Globus pallidus (tissue), 1 donor: ENCODE data around the gene HNMT.
"Not testable (repeated sequence)": the region's sequence is repeated elsewhere in the genome, so short reads cannot be mapped to it uniquely, and the experiment has no call there.

ENCODE experiments used
- DNase-seq: peaks from one replicate; pipeline ENCODE4 v3.0.0-alpha.2; 2015; ENCODE audit warnings: low spot score

Gene HNMT

GRCh38 chr2:137964066-137964858 is at the start of gene HNMT:
Gene HNMT, plus strand, starts transcription at chr2:137964473. Its CDS starts 19 bp downstream, at chr2:137964492.
- peak; percentile 75 for DNase-seq

- no peak for DNase-seq
These were observed 43.0 kb upstream of the HNMT start for GRCh38 chr2:137921105-137921880.

GRCh38 chr2:137922171-137922570 is 42.1 kb upstream of the HNMT start:
- DNase-seq = not testable (repeated sequence)

- no peak for DNase-seq
These were observed 40.3 kb upstream of the HNMT start for GRCh38 chr2:137924019-137924418.

GRCh38 chr2:137925599-137925998 is 38.7 kb upstream of the HNMT start:
- no peak for DNase-seq

- DNase-seq = no peak
These were observed 36.4 kb upstream of the HNMT start for GRCh38 chr2:137927846-137928245.

- DNase-seq = no peak
These were observed 35.4 kb upstream of the HNMT start for GRCh38 chr2:137928547-137929518.

GRCh38 chr2:137929519-137929916 is 34.8 kb upstream of the HNMT start:
- DNase-seq = no peak

- DNase-seq = no peak
These were observed 34.1 kb upstream of the HNMT start for GRCh38 chr2:137930146-137930545.

- DNase-seq = no peak
These were observed 28.7 kb upstream of the HNMT start for GRCh38 chr2:137935591-137935990.

GRCh38 chr2:137937246-137937645 is 27.0 kb upstream of the HNMT start:
- no peak for DNase-seq

GRCh38 chr2:137937778-137938177 is 26.5 kb upstream of the HNMT start:
- DNase-seq = no peak

- no peak for DNase-seq
These were observed 26.1 kb upstream of the HNMT start for GRCh38 chr2:137938204-137938603.

- no peak for DNase-seq
These were observed 25.2 kb upstream of the HNMT start for GRCh38 chr2:137939026-137939425.

GRCh38 chr2:137940154-137940553 is 24.1 kb upstream of the HNMT start:
- no peak for DNase-seq

GRCh38 chr2:137942037-137942832 is 22.0 kb upstream of the HNMT start:
- DNase-seq = no peak

- DNase-seq = no peak
These were observed 21.2 kb upstream of the HNMT start for GRCh38 chr2:137942833-137943677.

- DNase-seq = no peak
These were observed 20.5 kb upstream of the HNMT start for GRCh38 chr2:137943678-137944347.

GRCh38 chr2:137944714-137945113 is 19.6 kb upstream of the HNMT start:
- no peak for DNase-seq

GRCh38 chr2:137945229-137945628 is 19.0 kb upstream of the HNMT start:
- DNase-seq = no peak
